Bronchial epithelial cell (primary cell): ENCODE data around the gene SEMA3E. TPM values are rescaled to one million over a fixed set of nuclear protein-coding genes. Genes with fewer than 3 reads are reported as not detected.
A peak's percentile ranks its signal among the peaks of the same experiment; 100 is the strongest.
"Not testable (repeated sequence)": the region's sequence is repeated elsewhere in the genome, so short reads cannot be mapped to it uniquely, and the experiment has no call there.

Experiments used
- DNase-seq: peaks from one replicate; pipeline ENCODE4 v3.0.0-alpha.2; 2010; ENCODE audit warnings: low read depth
- FAIRE-seq: peaks from 2 replicates; lab custom pipeline; 2011; peaks lifted over from hg19 to GRCh38; lab: Jason Lieb, UNC
- H3K27me3 ChIP-seq: 2 replicates; pipeline ENCODE4 v1.5.1; 2011; ENCODE audit warnings: low read length; ENCODE audit not compliant: control insufficient read depth, insufficient read depth
- H3K36me3 ChIP-seq: 2 replicates; pipeline ENCODE4 v1.5.1; 2011; ENCODE audit warnings: low read length; ENCODE audit not compliant: control insufficient read depth, insufficient read depth
- H3K4me3 ChIP-seq: 2 replicates; pipeline ENCODE4 v1.5.1; 2011; ENCODE audit warnings: mild to moderate bottlenecking, low read depth, low read length, control low read depth
- total RNA-seq: library from RNA; depleted of rRNA; stranded (reverse); fragments of >200 nt; gene quantifications from 2 replicates; pipeline ENCODE4 v1.2.1, GENCODE V29; 2014
- TF ChIP-seq, protein P1 (sequence below): IDR thresholded peaks from 2 replicates; pipeline ENCODE4 v1.5.1; 2011; ENCODE audit warnings: mild to moderate bottlenecking, moderate library complexity, low read length, control low read depth, inconsistent platforms; ENCODE audit not compliant: insufficient read depth, severe bottlenecking

The SEMA3E gene
- total RNA-seq, 1 donor from 2014 or later = under 0.01 TPM

DNA sequence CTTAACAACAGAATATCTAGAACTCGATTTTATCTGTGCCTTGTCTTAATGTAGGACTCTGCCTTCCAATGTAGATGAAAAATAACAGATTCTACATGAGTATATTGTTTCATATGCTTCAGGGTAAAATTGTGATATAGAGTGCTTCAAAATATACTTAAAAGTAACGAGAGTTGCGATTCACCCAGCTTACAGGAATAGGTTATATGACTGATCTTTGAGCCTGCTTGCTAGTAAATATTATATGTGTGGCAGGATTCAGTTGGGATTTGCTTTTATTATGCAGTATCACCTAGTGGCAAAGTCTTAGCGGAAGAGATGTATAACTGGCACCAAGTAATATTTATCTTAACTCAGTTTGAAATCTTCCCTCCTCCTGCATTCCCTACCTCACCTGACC is 183.3 kb downstream of the SEMA3E start:
- H3K27me3 ChIP-seq = no peaks in the 10 kb centered on the region
- no peak for DNase-seq
- no peaks in the 10 kb centered on the region for H3K36me3 ChIP-seq
- no peak for FAIRE-seq
- H3K4me3 ChIP-seq = no peak overlapping the region
- TF ChIP-seq, protein P1, sequence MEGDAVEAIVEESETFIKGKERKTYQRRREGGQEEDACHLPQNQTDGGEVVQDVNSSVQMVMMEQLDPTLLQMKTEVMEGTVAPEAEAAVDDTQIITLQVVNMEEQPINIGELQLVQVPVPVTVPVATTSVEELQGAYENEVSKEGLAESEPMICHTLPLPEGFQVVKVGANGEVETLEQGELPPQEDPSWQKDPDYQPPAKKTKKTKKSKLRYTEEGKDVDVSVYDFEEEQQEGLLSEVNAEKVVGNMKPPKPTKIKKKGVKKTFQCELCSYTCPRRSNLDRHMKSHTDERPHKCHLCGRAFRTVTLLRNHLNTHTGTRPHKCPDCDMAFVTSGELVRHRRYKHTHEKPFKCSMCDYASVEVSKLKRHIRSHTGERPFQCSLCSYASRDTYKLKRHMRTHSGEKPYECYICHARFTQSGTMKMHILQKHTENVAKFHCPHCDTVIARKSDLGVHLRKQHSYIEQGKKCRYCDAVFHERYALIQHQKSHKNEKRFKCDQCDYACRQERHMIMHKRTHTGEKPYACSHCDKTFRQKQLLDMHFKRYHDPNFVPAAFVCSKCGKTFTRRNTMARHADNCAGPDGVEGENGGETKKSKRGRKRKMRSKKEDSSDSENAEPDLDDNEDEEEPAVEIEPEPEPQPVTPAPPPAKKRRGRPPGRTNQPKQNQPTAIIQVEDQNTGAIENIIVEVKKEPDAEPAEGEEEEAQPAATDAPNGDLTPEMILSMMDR = no peak

DNA sequence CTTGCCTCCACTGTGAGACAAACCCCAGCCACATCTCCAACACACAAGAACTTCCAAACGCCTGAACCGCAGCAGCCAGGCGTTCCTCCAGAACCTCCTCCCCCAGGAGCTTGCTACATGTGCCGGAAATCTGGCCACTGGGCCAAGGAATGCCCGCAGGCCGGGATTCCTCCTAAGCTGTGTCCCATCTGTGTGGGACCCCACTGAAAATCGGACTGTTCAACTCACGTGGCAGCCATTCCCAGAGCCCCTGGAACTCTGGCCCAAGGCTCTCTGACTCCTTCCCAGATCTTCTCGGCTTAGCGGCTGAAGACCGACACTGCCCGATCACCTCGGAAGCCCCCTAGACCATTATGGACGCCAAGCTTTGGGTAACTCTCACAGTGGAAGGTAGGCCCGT is 187.1 kb downstream of the SEMA3E start:
- H3K4me3 ChIP-seq, H3K27me3 ChIP-seq, H3K36me3 ChIP-seq, FAIRE-seq, DNase-seq: not testable (repeated sequence)

DNA sequence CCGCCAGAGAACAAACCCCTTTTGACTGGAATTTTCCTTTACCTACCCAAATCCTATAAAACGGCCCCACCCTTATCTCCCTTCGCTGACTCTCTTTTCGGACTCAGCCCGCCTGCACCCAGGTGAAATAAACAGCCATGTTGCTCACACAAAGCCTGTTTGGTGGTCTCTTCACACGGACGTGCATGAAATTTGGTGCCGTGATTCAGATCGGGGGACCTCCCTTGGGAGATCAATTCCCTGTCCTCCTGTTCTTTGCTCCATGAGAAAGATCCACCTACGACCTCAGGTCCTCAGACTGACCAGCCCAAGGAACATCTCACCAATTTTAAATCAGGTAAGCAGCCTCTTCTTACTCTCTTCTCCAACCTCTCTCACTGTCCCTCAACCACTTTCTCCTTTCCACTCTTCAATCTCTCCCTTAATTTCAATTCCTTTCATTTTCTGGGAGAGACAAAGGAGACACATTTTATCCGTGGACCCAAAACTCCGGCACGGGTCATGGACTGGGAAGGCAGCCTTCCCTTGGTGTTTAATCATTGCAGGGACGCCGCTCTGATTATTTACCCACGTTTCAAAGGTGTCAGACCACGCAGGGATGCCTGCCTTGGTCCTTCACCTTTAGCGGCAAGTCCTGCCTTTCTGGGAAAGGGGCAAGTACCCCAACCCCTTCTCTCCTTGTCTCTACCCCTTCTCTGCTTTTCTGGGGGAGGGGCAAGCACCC is 188.8 kb downstream of the SEMA3E start:
- DNase-seq, H3K36me3 ChIP-seq, H3K4me3 ChIP-seq, H3K27me3 ChIP-seq, FAIRE-seq: not testable (repeated sequence)

DNA sequence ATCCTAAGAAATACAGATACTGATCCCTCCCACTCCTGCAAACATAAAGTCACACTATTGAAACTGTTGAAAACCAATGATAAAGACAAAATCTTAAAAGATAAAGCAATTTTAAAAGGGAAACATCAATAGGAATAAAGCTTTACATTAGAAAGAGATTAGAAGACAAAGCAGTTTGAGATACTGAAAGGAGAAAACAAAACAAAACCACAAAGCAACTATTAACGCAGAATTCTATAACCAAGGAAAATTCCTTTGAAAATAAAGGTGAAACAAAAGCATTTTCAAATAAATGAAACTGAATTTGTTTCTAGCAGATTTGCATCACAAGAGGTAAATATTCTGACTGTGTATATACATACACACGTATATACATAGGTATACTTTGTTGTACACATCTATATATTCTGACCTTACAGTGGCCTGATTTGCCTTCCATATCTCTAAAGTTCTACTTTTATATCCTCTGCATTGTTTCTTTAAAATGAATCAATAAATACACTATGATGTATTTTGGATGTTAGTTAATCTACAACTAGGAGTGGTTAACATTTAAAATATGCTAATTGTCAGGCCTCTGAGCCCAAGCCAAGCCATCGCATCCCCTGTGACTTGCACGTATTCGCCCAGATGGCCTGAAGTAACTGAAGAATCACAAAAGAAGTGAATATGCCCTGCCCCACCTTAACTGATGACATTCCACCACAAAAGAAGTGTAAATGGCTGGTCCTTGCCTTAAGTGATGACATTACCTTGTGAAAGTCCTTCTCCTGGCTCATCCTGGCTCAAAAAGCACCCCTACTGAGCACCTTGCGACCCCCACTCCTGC is 189.6 kb downstream of the SEMA3E start:
- not testable (repeated sequence) for FAIRE-seq, H3K27me3 ChIP-seq, H3K4me3 ChIP-seq, H3K36me3 ChIP-seq, DNase-seq

DNA sequence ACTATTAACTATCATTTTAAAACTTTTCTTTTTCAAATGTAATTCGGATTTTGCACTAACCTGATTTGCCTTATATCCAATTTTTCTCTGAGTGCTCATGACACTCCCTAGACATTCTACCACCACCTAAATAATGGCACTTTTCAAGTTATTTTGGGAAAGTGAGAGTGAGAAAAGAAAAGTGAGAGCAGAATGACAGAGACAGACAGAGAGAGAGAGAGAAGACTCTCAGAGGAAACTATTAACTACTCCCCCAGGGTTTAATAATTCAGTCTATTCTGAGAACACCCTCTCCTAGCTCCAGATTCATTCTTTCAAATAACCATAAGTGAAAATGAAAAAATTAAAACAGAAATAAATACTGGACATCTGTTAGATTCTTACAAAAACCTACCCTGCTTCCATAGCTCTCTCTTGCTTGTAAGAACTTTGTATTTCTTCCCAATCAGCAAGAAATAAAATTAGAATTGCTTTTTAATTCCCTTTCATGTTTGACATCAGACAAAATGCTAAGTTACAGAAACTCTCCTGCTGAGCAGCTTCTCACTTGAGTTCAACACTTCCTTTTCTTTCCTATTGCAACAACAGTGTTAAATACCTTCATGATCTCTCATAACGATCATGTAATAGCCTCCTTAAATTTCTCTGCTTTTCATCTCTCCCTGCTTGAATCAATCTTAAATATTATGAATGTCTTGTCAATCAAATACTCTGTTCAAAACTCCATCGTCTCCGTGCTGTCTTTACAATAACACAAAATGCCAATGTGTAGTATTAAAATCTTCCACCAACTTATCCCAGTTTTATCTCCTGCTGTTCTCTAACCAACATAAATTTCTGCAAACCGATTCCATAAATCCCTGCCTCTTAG is 191.7 kb downstream of the SEMA3E start:
- Histone ChIP-seq H3K36me3 (no peaks in the 10 kb centered on the region), H3K27me3 (no peaks in the 10 kb centered on the region), H3K4me3 (no peak overlapping the region)
- FAIRE-seq (no peak), DNase-seq (peak; percentile 15)
- TF ChIP-seq, protein P1 = no peak

DNA sequence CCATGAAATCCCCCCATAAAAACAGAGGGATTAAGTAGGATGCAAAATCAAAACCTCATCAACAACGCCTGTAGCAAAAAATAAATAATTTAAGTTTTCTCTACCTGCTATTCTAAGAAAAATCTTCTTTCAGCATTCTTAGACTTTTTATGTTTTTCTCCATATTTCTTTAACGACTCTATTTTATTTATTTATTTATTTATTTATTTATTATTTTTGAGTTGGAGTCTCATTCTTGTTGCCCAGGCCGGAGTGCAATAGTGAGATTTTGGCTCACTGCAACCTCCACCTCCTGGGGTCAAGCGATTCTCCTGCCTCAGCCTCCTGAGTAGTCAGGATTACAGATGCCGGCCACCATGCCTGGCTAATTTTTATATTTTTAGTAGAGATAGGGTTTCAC is 192.5 kb downstream of the SEMA3E start:
- no peak for FAIRE-seq

More for the DNA sequence above, 192.5 kb downstream of the SEMA3E start:
- no peaks in the 10 kb centered on the region for H3K36me3 ChIP-seq
- H3K4me3 ChIP-seq = no peak overlapping the region
- no peaks in the 10 kb centered on the region for H3K27me3 ChIP-seq
- no peak for DNase-seq
- TF ChIP-seq, protein P1 = no peak
